IPS-15b (cell line): ENCODE results near the gene SP110.

Experiments
- H3K27me3 ChIP-seq: one replicate; pipeline ENCODE4 v1.6.1; 2013; ENCODE audit warnings: low read length; ENCODE audit not compliant: control insufficient read depth, insufficient read depth
- H3K36me3 ChIP-seq: one replicate; pipeline ENCODE4 v1.6.1; 2013; ENCODE audit warnings: low read length; ENCODE audit not compliant: control insufficient read depth, insufficient read depth
- H3K4me1 ChIP-seq: one replicate; pipeline ENCODE4 v1.6.1; 2013; ENCODE audit warnings: mild to moderate bottlenecking, low read length; ENCODE audit not compliant: control insufficient read depth, insufficient read depth
- H3K4me3 ChIP-seq: one replicate; pipeline ENCODE4 v1.5.1; 2013; ENCODE audit warnings: low read depth, low read length
- H3K9ac ChIP-seq: one replicate; pipeline ENCODE4 v1.6.1; 2013; ENCODE audit warnings: low read depth, mild to moderate bottlenecking, low read length
- H3K9me3 ChIP-seq: one replicate; pipeline ENCODE4 v1.6.1; 2013; ENCODE audit warnings: mild to moderate bottlenecking, low read length; ENCODE audit not compliant: control insufficient read depth, insufficient read depth

SP110 gene

DNA sequence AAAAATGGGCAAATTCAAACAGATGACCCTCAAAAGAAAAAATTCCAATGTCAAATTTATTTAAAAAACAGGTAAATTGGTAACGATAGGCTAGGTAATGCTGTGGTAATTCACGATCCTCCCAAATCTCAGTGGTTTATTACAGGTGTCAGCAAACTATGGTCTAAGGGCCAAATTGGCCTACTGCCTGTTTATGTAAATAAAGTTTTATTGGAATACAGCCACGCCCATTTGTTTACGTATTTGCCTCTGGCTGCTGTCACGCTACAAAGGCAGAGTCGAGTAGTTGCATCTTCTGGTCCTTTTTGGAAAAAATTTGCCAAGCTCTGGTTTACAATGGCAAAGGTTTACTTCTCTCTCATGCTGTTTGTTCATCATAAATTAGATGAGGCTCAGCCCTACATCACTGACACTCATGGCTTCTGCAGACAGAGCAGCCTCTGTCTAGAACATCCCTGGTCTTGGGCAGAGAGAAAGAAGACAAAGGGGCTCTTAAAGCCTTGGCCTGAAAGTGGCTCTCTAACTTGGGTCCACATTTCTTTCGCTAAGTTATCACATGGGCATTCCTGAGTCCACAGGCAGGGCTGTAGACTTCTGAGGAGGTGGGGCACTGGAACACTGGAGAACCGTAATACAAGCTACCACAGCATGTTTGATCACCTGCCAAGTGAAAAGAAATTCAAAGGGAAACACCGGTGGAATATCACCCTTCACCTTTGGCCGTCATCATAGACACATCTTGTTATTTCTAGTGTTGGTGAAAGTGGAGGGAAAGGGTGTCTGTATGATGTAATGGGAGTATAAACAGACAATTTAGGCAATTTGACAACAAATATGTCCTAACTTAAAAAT is 34.8 kb downstream of the SP110 start:
- Histone ChIP-seq H3K27me3 (no peaks in the 10 kb centered on the region), H3K9ac (no peak overlapping the region), H3K9me3 (no peaks in the 10 kb centered on the region), H3K36me3 (no peaks in the 10 kb centered on the region), H3K4me3 (no peak overlapping the region), H3K4me1 (peaks cover 2% of the 10 kb centered on the region)

DNA sequence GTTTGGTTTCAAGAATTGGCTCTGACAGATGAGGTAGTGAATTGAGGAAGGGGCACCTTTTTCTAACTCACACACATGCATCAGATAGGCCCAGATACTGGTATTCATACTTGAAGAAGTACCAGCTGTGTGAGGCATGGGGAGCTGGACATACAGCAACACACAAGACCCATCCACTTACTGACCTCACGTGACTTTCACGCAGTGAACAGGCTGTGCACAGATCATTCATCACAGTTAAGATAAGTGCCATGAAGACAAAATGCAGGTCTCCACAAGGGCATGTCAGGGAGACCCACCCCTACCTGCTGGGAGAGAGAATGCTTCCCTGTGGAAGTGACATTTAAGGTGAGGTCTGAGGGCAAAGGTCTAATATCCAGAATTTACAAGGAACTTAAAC is 38.6 kb downstream of the SP110 start:
- no peaks in the 10 kb centered on the region for H3K36me3 ChIP-seq
- H3K9me3 ChIP-seq: no peaks in the 10 kb centered on the region
- no peak overlapping the region for H3K9ac ChIP-seq
- no peak overlapping the region for H3K4me3 ChIP-seq
- H3K4me1 ChIP-seq: peaks cover 6% of the 10 kb centered on the region
- H3K27me3 ChIP-seq: no peaks in the 10 kb centered on the region

DNA sequence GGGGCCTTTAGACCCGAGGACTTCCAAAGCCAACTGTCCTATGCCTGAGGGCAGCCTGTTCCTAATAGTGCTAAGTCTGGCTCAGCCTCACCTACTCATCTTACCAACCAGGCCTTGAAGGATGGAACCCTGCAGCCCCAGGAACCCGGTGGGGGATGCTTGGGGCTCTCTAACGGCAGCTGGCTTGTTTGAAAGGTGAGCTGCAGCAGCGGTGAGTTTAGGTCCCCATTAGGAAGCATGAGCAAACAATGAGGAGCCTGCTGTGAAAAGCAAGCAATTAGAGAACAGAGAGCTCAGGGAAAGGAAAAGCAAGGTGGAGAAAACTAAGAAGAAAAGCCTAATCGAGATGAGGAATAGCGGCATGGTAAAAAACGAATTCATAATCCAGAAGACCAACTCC is 39.9 kb downstream of the SP110 start:
- H3K36me3 ChIP-seq: no peaks in the 10 kb centered on the region
- no peak overlapping the region for H3K9ac ChIP-seq
- H3K9me3 ChIP-seq: no peaks in the 10 kb centered on the region
- no peaks in the 10 kb centered on the region for H3K27me3 ChIP-seq
- H3K4me1 ChIP-seq: peaks cover 6% of the 10 kb centered on the region
- H3K4me3 ChIP-seq: no peak overlapping the region

DNA sequence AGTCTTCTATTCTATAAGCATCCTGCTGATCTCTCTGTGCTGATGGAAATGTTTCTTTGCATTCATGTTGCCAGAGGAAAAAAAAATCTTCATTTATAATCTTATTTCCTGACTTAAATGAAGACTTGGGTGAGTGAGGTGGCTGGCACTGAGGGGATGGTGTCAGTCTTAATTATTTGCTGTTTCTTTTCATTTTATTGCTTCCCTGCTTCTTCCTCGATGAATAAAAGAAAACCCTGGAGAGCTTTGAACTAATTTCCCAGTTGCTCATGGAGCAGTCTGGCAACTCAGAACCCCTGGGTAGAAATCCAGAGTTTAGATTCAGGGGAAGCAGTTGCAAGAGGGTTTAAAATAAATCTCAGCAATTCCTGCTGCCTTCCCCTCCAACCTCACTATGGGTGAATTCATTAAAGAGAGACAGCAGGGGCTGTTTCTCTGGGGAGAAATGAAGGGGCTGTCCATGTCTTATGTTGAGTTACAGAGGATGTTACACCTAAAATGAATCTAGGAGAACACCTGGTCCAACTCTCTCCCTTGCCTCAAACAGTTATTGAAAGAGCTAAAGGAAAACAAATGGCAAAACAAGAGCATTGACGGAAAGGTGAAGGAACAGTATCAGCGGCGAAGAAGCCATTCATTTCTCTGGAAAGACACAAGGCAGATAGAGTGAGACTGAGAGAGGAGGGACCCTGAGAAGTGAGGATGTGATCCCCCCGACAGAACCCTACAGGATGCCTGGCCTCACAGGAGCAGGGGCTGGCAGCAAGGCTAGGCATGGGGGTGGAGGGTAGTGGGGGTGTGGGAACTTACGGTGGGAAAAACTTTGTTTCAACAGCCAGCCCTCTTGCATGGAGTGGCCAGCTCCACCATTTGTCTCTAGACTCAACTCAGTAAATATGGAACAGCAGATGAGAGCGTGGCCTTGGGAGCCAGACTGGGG is 41.0 kb downstream of the SP110 start:
- H3K4me3 ChIP-seq: no peak overlapping the region
- H3K36me3 ChIP-seq: no peaks in the 10 kb centered on the region
- peaks cover 6% of the 10 kb centered on the region for H3K4me1 ChIP-seq

DNA sequence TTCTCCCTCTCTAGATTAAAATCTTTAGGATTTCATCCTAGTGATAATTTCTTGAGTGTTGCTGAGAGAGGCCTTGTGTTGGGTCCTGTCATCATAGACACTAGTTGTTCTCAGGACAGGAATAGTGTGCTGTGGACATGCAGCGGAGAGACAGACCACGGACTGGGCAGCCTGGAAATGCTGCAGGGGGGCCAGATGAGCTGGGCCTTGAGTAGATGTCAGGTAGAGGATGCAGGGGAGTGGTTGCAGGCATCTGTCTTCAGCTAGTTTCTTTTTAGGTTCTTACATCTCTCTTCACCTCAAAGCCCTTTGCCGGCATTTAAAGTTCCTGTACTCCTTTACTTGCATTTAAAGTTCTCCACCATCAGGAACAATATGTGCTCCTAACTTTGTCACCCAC is 42.8 kb downstream of the SP110 start:
- no peak overlapping the region for H3K9ac ChIP-seq
- H3K4me3 ChIP-seq: no peak overlapping the region
- H3K27me3 ChIP-seq: no peaks in the 10 kb centered on the region
- no peaks in the 10 kb centered on the region for H3K9me3 ChIP-seq
- H3K36me3 ChIP-seq: no peaks in the 10 kb centered on the region
- peaks cover 6% of the 10 kb centered on the region for H3K4me1 ChIP-seq

More for the DNA sequence above, 41.0 kb downstream of the SP110 start:
- Histone ChIP-seq H3K27me3 (no peaks in the 10 kb centered on the region), H3K9me3 (no peaks in the 10 kb centered on the region), H3K9ac (no peak overlapping the region)

GRCh38 chr2:230174466-230174865 is 45.3 kb downstream of the SP110 start:
- Histone ChIP-seq H3K36me3 (no peaks in the 10 kb centered on the region), H3K4me1 (peaks cover 4% of the 10 kb centered on the region), H3K4me3 (no peak overlapping the region), H3K9me3 (no peaks in the 10 kb centered on the region), H3K9ac (no peak overlapping the region), H3K27me3 (no peaks in the 10 kb centered on the region)

GRCh38 chr2:230172852-230173251 is 46.9 kb downstream of the SP110 start:
- H3K4me3 ChIP-seq: no peak overlapping the region
- H3K9ac ChIP-seq: no peak overlapping the region
- H3K27me3 ChIP-seq: no peaks in the 10 kb centered on the region
- H3K4me1 ChIP-seq: no peaks in the 10 kb centered on the region
- H3K9me3 ChIP-seq: no peaks in the 10 kb centered on the region
- no peaks in the 10 kb centered on the region for H3K36me3 ChIP-seq

- Histone ChIP-seq H3K9me3 (no peaks in the 10 kb centered on the region), H3K36me3 (no peaks in the 10 kb centered on the region), H3K9ac (no peak overlapping the region), H3K4me1 (no peaks in the 10 kb centered on the region), H3K4me3 (no peak overlapping the region), H3K27me3 (no peaks in the 10 kb centered on the region)
Measured at GRCh38 chr2:230172156-230172555, 47.6 kb downstream of the SP110 start.

- no peaks in the 10 kb centered on the region for H3K36me3 ChIP-seq
Measured at GRCh38 chr2:230170532-230170931, 49.3 kb downstream of the SP110 start.

DNA sequence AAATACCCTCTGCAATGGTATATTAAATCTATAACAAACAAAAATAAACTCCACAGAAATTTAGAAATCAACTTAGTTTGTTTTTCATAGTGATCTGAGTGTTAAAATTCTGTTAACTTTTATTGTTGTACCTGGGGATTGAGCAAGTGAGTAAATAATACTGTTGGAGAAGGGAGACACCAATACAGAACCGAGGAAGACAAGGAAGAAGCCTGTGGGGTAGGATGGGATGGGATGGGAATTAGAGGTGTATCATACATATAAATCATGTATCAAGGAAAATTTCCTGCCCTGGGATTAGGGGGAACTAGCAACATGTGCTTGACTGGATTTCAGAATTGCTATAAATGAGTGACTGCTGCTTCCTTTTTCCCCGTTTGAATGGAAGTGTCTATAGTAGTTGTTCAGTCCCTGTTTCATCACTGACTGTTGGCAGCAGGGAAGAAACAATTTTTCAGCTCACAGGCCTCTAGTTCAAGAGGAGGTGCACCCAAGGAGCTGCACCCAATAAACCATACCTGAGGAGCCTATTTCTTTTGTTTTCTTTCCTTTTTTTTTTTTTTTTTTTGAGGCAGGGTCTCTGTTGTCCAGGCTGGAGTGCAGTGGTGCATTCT is 53.1 kb downstream of the SP110 start:
- H3K4me1 ChIP-seq: no peaks in the 10 kb centered on the region
- H3K4me3 ChIP-seq: no peak overlapping the region
- H3K36me3 ChIP-seq: no peaks in the 10 kb centered on the region
- no peak overlapping the region for H3K9ac ChIP-seq
- no peaks in the 10 kb centered on the region for H3K27me3 ChIP-seq
- H3K9me3 ChIP-seq: no peaks in the 10 kb centered on the region

More at GRCh38 chr2:230170532-230170931, 49.3 kb downstream of the SP110 start:
- Histone ChIP-seq H3K27me3 (no peaks in the 10 kb centered on the region), H3K9me3 (no peaks in the 10 kb centered on the region), H3K4me1 (no peaks in the 10 kb centered on the region), H3K9ac (no peak overlapping the region), H3K4me3 (no peak overlapping the region)

GRCh38 chr2:230164139-230164538 is 55.6 kb downstream of the SP110 start:
- no peaks in the 10 kb centered on the region for H3K27me3 ChIP-seq
- no peak overlapping the region for H3K4me3 ChIP-seq
- no peaks in the 10 kb centered on the region for H3K36me3 ChIP-seq
- H3K9ac ChIP-seq: no peak overlapping the region
- no peaks in the 10 kb centered on the region for H3K4me1 ChIP-seq
- H3K9me3 ChIP-seq: no peaks in the 10 kb centered on the region
